Breast epithelium (tissue), 3 donors: ENCODE results near the gene S100A9.

ENCODE experiments used
- POLR2A ChIP-seq: fragments of 450-650 bp; IDR thresholded peaks from one replicate; pipeline ENCODE4 v1.6.1; 2016; ENCODE audit warnings: antibody characterized with exemption, mild to moderate bottlenecking, moderate library complexity
- POLR2AphosphoS5 ChIP-seq, 3 donors: sonication (generic); formaldehyde crosslinking; IDR thresholded peaks; one replicate each; pipeline ENCODE4 v1.6.1; 2017; ENCODE audit warnings: antibody characterized with exemption in 3 of 3
- TF ChIP-seq, protein P1 (sequence below), 3 donors: fragments of 450-650 bp; IDR thresholded peaks; one replicate each; pipeline ENCODE4 v1.5.1; 2016 to 2017; ENCODE audit warnings: antibody characterized with exemption in 3 of 3, mild to moderate bottlenecking in 3 of 3, moderate library complexity in 3 of 3

DNA sequence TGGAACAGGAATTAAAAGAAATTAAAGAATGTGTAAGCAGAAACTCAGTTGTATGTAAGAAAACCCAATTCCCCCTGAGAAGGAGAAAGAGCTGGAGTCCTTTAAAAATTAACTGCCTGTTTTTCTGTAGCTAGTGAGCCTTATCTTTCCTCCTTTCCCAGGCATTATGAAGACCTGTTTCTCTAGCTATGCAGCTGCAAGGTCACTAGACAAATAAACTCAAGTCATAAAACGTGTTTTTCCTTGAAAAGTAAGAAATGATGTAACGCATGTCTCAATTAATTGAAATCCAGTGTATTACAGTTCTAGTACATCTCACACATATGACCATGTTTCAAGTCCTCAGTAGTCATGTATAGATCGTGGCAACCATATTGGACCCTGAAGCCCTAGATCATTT is 12.5 kb downstream of the S100A9 start:
- TF ChIP-seq, protein P1, sequence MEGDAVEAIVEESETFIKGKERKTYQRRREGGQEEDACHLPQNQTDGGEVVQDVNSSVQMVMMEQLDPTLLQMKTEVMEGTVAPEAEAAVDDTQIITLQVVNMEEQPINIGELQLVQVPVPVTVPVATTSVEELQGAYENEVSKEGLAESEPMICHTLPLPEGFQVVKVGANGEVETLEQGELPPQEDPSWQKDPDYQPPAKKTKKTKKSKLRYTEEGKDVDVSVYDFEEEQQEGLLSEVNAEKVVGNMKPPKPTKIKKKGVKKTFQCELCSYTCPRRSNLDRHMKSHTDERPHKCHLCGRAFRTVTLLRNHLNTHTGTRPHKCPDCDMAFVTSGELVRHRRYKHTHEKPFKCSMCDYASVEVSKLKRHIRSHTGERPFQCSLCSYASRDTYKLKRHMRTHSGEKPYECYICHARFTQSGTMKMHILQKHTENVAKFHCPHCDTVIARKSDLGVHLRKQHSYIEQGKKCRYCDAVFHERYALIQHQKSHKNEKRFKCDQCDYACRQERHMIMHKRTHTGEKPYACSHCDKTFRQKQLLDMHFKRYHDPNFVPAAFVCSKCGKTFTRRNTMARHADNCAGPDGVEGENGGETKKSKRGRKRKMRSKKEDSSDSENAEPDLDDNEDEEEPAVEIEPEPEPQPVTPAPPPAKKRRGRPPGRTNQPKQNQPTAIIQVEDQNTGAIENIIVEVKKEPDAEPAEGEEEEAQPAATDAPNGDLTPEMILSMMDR (IDR thresholded peaks at IDR 0.05), result no peak
- TF ChIP-seq POLR2A (no peak), POLR2AphosphoS5 (IDR thresholded peaks at IDR 0.05) (no peak)
